HepG2 (cell line): ENCODE measurements around the gene TPST2. TPM values are rescaled to one million over a fixed set of nuclear protein-coding genes. Genes with fewer than 3 reads are reported as not detected.

Experiments used
- ATAC-seq: fragments of 200-7000 bp; cut with Tn5 transposase; 3 replicates; pipeline ENCODE4 v1.9.1; 2020; ENCODE audit warnings: mild to moderate bottlenecking, moderate library complexity
- BruUV-seq: library from RNA; stranded (reverse); fragments of 400-500 nt; replicated peaks from 2 replicates; lab custom pipeline; 2021; lab: Mats Ljungman, UMichigan
- CTCF ChIA-PET: fragments of 300-600 bp; formaldehyde crosslinking; extraction: SDS; loops from one replicate; lab custom pipeline; 2021; ENCODE audit warnings: low total read pairs, inconsistent platforms, low intra/inter-chr PET ratio; lab: Yijun Ruan, JAX
- POLR2A ChIA-PET: fragments of 350-600 bp; sonication (Branson Sonifier 250); formaldehyde crosslinking; loops from one replicate; lab custom pipeline; 2020; ENCODE audit warnings: antibody characterized with exemption, inconsistent platforms; lab: Yijun Ruan, JAX
- DNase-seq: peaks from one replicate; pipeline ENCODE4 v3.0.0-alpha.2; 2015; ENCODE audit warnings: low spot score
- FAIRE-seq: peaks from 3 replicates; lab custom pipeline; 2011; peaks lifted over from hg19 to GRCh38; lab: Jason Lieb, UNC
- H2AFZ ChIP-seq: one replicate; pipeline ENCODE4 v1.6.1; 2011; ENCODE audit warnings: low read length, inconsistent platforms
- H3K27ac ChIP-seq: fragments of 300-600 bp; 3 replicates; pipeline ENCODE4 v1.8.0; 2011; ENCODE audit warnings: mixed run types, mild to moderate bottlenecking, mixed read lengths, low read length, inconsistent platforms; ENCODE audit not compliant: insufficient read depth; ENCODE audit errors: extremely low read length
- H3K27me3 ChIP-seq, 2 experiments: fragments of 200-600 bp in 1 of 2; 2 replicates in 1 of 2; 3 replicates in 1 of 2; pipeline versions ENCODE4 v1.6.0 to v1.8.0; 2011; ENCODE audit warnings: low read length in 2 of 2, mild to moderate bottlenecking in 2 of 2, moderate library complexity in 2 of 2, inconsistent platforms in 1 of 2; ENCODE audit not compliant: insufficient read depth in 2 of 2, control insufficient read depth in 1 of 2
- H3K36me3 ChIP-seq, 2 experiments: fragments of 200-600 bp in 1 of 2; replicated peaks in 1 of 2; 2 replicates in 1 of 2; 3 replicates in 1 of 2; pipeline versions ENCODE4 v1.5.1 to v1.8.0; 2011; ENCODE audit warnings: low read length in 2 of 2, inconsistent platforms in 1 of 2; ENCODE audit not compliant: insufficient read depth in 2 of 2, control insufficient read depth in 1 of 2
- H3K4me1 ChIP-seq: 2 replicates; pipeline ENCODE4 v1.5.1; 2012; ENCODE audit warnings: low read length, inconsistent platforms; ENCODE audit not compliant: insufficient read depth
- H3K4me2 ChIP-seq: 2 replicates; pipeline ENCODE4 v1.6.0; 2011; ENCODE audit warnings: low read depth, low read length, inconsistent platforms
- H3K4me3 ChIP-seq, 3 experiments: fragments of 200-600 bp in 1 of 3; sonication (generic), shearing (Covaris generic) in 1 of 3; replicated peaks in 1 of 3; 2 replicates each; pipeline ENCODE4 v1.5.1; 2011 to 2016; ENCODE audit warnings: low read length in 3 of 3, inconsistent platforms in 2 of 3, low read depth in 2 of 3, mild to moderate bottlenecking in 2 of 3, control low read depth in 1 of 3, mixed read lengths in 1 of 3; ENCODE audit not compliant: insufficient read depth in 1 of 3
- H3K79me2 ChIP-seq: one replicate; pipeline ENCODE4 v1.6.1; 2011; ENCODE audit warnings: low read length, inconsistent platforms; ENCODE audit not compliant: insufficient read depth
- H3K9ac ChIP-seq: 2 replicates; pipeline ENCODE4 v1.6.0; 2011; ENCODE audit warnings: mild to moderate bottlenecking, low read depth, low read length, inconsistent platforms; ENCODE audit not compliant: insufficient read depth
- H3K9me3 ChIP-seq: 2 replicates; pipeline ENCODE4 v1.5.1; 2012; ENCODE audit warnings: mild to moderate bottlenecking, low read length
- H4K20me1 ChIP-seq: 2 replicates; pipeline ENCODE4 v1.6.0; 2011; ENCODE audit warnings: inconsistent platforms, mild to moderate bottlenecking, low read length, moderate library complexity; ENCODE audit not compliant: insufficient read depth
- AGO2 ChIP-seq: fragments of 200-400 bp; formaldehyde crosslinking; optimal IDR thresholded peaks from 2 replicates; pipeline ENCODE3; 2017; ENCODE audit warnings: mild to moderate bottlenecking, low read depth, low read length, moderate library complexity
- CBFB ChIP-seq: sonication (generic); formaldehyde crosslinking; IDR thresholded peaks from 2 replicates; pipeline ENCODE4 v1.4.0; 2020; ENCODE audit warnings: missing genetic modification reagents
- FOXJ3 ChIP-seq: sonication (generic); formaldehyde crosslinking; IDR thresholded peaks from 2 replicates; pipeline ENCODE4 v1.4.0; 2020; ENCODE audit warnings: missing genetic modification reagents, mild to moderate bottlenecking, borderline replicate concordance
- FOXO1 ChIP-seq: sonication (generic); formaldehyde crosslinking; IDR thresholded peaks from 2 replicates; pipeline ENCODE4 v1.4.0; 2020; ENCODE audit warnings: missing genetic modification reagents
- MIER2 ChIP-seq: IDR thresholded peaks from 2 replicates; pipeline ENCODE4 v1.6.1; 2016; ENCODE audit warnings: missing biosample characterization, missing genetic modification reagents
- SNAPC2 ChIP-seq: sonication (generic); formaldehyde crosslinking; IDR thresholded peaks from 2 replicates; pipeline ENCODE4 v1.8.1; 2022; ENCODE audit warnings: mild to moderate bottlenecking, missing genetic modification reagents
- SP140L ChIP-seq: sonication (generic); formaldehyde crosslinking; IDR thresholded peaks from 2 replicates; pipeline ENCODE4 v1.4.0; 2020; ENCODE audit warnings: missing genetic modification reagents, borderline replicate concordance
- ZFP36 ChIP-seq: fragments of 150-350 bp; IDR thresholded peaks from 2 replicates; pipeline ENCODE4 v1.6.1; 2018; ENCODE audit warnings: borderline replicate concordance, low read length, low read depth; ENCODE audit not compliant: partially characterized antibody
- ZFY ChIP-seq: sonication (generic); formaldehyde crosslinking; IDR thresholded peaks from 2 replicates; pipeline ENCODE4 v1.4.0; 2020; ENCODE audit warnings: missing genetic modification reagents
- ZMYM3 ChIP-seq: sonication (generic); formaldehyde crosslinking; IDR thresholded peaks from 2 replicates; pipeline ENCODE4 v1.5.1; 2020; ENCODE audit warnings: mild to moderate bottlenecking, missing genetic modification reagents
- ZNF230 ChIP-seq: sonication (generic); formaldehyde crosslinking; IDR thresholded peaks from 2 replicates; pipeline ENCODE4 v1.4.0; 2020; ENCODE audit warnings: mild to moderate bottlenecking, missing genetic modification reagents
- ZNF792 ChIP-seq: IDR thresholded peaks from 2 replicates; pipeline ENCODE4 v1.6.1; 2016
- ZSCAN12 ChIP-seq: sonication (generic); formaldehyde crosslinking; IDR thresholded peaks from 2 replicates; pipeline ENCODE4 v1.9.0; 2021; ENCODE audit warnings: mild to moderate bottlenecking, missing genetic modification reagents
- WGBS: methylation state at CpG from one replicate; pipeline ENCODE4 v1.1.6; 2017; ENCODE audit warnings: low lambda C conversion rate; 5-methylcytosine and 5-hydroxymethylcytosine counted together
- in situ Hi-C: cut with HindIII; loops from 2 replicates; pipeline ENCODE4 v1.10.0; 2017; ENCODE audit warnings: low pct_unique_long_range_greater_than_20kb; ENCODE audit not compliant: extremely low pct_ligation_motif_present
- intact Hi-C: fragments of 100-400 bp; cut with micrococcal nuclease; formaldehyde crosslinking; loops from one replicate; pipeline ENCODE4 v1.10.0; 2022; ENCODE audit not compliant: unreplicated experiment
- polyA plus RNA-seq, 8 experiments: library from polyadenylated mRNA; depleted of rRNA in 3 of 8; stranded (reverse) in 7 of 8; unstranded in 1 of 8; fragments of >200 nt; fragmentation: Illumina TruSeq in 4 of 8; extraction: Trizol in 4 of 8; gene quantifications; 2 replicates each; pipeline versions ENCODE4 v1.2.1 to v1.2.3, GENCODE V29; 2011 to 2016; ENCODE audit warnings: low read depth in 4 of 8, missing spikeins in 1 of 8, mixed read lengths in 1 of 8; ENCODE audit not compliant: insufficient read depth in 1 of 8
- total RNA-seq, 5 experiments: library from RNA; depleted of rRNA; stranded (reverse); fragments of >200 nt; fragmentation: Illumina TruSeq; extraction: Trizol; gene quantifications; 2 replicates each; pipeline ENCODE4 v1.2.3, GENCODE V29; 2016; ENCODE audit warnings: low read depth in 1 of 5
- TF ChIP-seq, protein P1 (sequence below): IDR thresholded peaks from 2 replicates; pipeline ENCODE4 v1.6.1; 2016; ENCODE audit warnings: low read depth, borderline replicate concordance
- TF ChIP-seq, protein P2 (sequence below): sonication (generic); formaldehyde crosslinking; IDR thresholded peaks from 2 replicates; pipeline ENCODE4 v1.4.0; 2020; ENCODE audit warnings: missing genetic modification reagents
- TF ChIP-seq, protein P3 (sequence below): sonication (generic); formaldehyde crosslinking; IDR thresholded peaks from 2 replicates; pipeline ENCODE4 v1.4.0; 2020; ENCODE audit warnings: mild to moderate bottlenecking, missing genetic modification reagents

The TPST2 gene
- total and polyA plus RNA-seq, 2 of the 13 experiments (the other 11 are each of a cell fraction or from before 2014, with no cell fraction given) = 15.2 to 23.8 TPM

DNA sequence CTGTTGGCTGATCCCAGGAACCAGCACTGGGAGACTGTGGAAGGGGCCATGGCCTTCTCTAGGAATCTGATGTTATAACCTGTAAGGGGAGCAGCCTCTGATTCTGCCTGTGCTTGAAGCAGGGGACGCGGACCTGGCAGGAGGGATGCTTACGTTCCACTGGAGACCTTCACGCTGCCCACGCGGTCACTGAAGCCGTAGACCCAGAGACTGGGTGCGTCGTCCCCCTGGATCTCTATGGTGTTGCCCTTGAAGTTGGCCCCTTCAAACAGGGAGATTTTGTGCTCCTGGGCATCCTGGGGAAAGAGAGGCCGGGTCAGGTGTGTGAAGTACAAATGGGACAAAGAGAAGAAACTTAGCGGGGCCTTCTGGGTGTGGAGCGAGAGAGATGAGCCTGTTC, 11.8 kb upstream of the TPST2 start:
- H3K4me2 ChIP-seq = no peak overlapping the region
- no peaks in the 10 kb centered on the region for H3K4me1 ChIP-seq
- H3K4me3 ChIP-seq = no peak overlapping the region
- H3K9me3 ChIP-seq = no peaks in the 10 kb centered on the region
- no peak overlapping the region for H3K27ac ChIP-seq
- in situ Hi-C loops (no loop called here), intact Hi-C loops (no loop called here)
- no peak overlapping the region for H2AFZ ChIP-seq
- ATAC-seq = no peak
- no peaks in the 10 kb centered on the region for H3K79me2 ChIP-seq
- no peak for DNase-seq
- FAIRE-seq = no peak
- 66% methylated on average over 12 of the region's 12 CpGs for WGBS
- no peaks in the 10 kb centered on the region for H3K36me3 ChIP-seq
- POLR2A ChIA-PET = no interaction called here
- no peak for TF ChIP-seq SP140L (CRISPR knock-in tag)
- TF ChIP-seq FOXO1 = no peak
- no peak for TF ChIP-seq SNAPC2
- no peak for TF ChIP-seq CBFB (CRISPR knock-in tag)
- no peak for TF ChIP-seq FOXJ3
- TF ChIP-seq ZSCAN12 = no peak
- no peak for TF ChIP-seq MIER2 (CRISPR knock-in tag)
- TF ChIP-seq, protein P1, sequence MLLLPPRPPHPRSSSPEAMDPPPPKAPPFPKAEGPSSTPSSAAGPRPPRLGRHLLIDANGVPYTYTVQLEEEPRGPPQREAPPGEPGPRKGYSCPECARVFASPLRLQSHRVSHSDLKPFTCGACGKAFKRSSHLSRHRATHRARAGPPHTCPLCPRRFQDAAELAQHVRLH = no peak
- TF ChIP-seq ZNF230 (CRISPR knock-in tag) = no peak
- TF ChIP-seq ZNF792 (CRISPR knock-in tag) = no peak
- TF ChIP-seq, protein P2, sequence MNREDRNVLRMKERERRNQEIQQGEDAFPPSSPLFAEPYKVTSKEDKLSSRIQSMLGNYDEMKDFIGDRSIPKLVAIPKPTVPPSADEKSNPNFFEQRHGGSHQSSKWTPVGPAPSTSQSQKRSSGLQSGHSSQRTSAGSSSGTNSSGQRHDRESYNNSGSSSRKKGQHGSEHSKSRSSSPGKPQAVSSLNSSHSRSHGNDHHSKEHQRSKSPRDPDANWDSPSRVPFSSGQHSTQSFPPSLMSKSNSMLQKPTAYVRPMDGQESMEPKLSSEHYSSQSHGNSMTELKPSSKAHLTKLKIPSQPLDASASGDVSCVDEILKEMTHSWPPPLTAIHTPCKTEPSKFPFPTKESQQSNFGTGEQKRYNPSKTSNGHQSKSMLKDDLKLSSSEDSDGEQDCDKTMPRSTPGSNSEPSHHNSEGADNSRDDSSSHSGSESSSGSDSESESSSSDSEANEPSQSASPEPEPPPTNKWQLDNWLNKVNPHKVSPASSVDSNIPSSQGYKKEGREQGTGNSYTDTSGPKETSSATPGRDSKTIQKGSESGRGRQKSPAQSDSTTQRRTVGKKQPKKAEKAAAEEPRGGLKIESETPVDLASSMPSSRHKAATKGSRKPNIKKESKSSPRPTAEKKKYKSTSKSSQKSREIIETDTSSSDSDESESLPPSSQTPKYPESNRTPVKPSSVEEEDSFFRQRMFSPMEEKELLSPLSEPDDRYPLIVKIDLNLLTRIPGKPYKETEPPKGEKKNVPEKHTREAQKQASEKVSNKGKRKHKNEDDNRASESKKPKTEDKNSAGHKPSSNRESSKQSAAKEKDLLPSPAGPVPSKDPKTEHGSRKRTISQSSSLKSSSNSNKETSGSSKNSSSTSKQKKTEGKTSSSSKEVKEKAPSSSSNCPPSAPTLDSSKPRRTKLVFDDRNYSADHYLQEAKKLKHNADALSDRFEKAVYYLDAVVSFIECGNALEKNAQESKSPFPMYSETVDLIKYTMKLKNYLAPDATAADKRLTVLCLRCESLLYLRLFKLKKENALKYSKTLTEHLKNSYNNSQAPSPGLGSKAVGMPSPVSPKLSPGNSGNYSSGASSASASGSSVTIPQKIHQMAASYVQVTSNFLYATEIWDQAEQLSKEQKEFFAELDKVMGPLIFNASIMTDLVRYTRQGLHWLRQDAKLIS (CRISPR knock-in tag) = no peak
- no peak for TF ChIP-seq ZFP36
- TF ChIP-seq AGO2 = no peak
- no peak for TF ChIP-seq ZMYM3 (CRISPR knock-in tag)
- no peak for TF ChIP-seq ZFY (CRISPR knock-in tag)
- TF ChIP-seq, protein P3, sequence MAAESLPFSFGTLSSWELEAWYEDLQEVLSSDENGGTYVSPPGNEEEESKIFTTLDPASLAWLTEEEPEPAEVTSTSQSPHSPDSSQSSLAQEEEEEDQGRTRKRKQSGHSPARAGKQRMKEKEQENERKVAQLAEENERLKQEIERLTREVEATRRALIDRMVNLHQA (CRISPR knock-in tag) = no peak
- no TSS peak for BruUV-seq
- no peaks in the 10 kb centered on the region for H4K20me1 ChIP-seq
- peaks cover 0 to 13% of the 10 kb centered on the region in 2 experiments; a peak in 2 of 5 replicates for H3K27me3 ChIP-seq
- CTCF ChIA-PET = no interaction called here
- H3K9ac ChIP-seq = no peak overlapping the region
